ENCODE results near the gene ZMAT3.

- TF ChIP-seq CTCF (IDR thresholded peaks at IDR 0.05) (no peak), POLR2A (IDR thresholded peaks at IDR 0.05) (no peak), POLR2AphosphoS5 (IDR thresholded peaks at IDR 0.05) (no peak)
Observed at GRCh38 chr3:179045719-179046402, 25.7 kb downstream of the ZMAT3 start.
